ENCODE measurements around the gene COBLL1.
A peak's percentile ranks its signal among the peaks of the same experiment; 100 is the strongest.

The COBLL1 gene

DNA sequence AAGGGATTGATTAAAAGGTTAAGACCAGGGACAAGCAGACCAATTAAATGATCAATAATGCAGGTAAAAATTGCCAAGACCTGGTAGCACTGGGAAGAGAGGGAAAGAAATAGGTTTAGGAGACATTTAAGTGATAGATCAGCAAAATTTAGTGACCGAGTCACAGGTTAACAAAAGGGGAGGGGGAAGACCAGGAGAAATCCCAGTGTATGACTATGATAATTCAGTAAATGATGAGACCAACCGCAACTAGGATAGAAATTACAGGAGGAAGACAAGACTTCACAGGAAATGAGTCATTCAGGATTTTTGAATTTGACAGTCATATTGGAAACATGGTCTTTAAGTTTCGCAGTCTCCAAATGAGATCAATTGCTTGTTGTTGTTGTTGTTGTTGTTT, 62.9 kb downstream of the COBLL1 start:
- no peak overlapping the region for H3K4me3 ChIP-seq (ENCODE audit: low read length)
- peak; percentile 13 for DNase-seq (ENCODE audit: low read depth)
- TF ChIP-seq, protein P1, sequence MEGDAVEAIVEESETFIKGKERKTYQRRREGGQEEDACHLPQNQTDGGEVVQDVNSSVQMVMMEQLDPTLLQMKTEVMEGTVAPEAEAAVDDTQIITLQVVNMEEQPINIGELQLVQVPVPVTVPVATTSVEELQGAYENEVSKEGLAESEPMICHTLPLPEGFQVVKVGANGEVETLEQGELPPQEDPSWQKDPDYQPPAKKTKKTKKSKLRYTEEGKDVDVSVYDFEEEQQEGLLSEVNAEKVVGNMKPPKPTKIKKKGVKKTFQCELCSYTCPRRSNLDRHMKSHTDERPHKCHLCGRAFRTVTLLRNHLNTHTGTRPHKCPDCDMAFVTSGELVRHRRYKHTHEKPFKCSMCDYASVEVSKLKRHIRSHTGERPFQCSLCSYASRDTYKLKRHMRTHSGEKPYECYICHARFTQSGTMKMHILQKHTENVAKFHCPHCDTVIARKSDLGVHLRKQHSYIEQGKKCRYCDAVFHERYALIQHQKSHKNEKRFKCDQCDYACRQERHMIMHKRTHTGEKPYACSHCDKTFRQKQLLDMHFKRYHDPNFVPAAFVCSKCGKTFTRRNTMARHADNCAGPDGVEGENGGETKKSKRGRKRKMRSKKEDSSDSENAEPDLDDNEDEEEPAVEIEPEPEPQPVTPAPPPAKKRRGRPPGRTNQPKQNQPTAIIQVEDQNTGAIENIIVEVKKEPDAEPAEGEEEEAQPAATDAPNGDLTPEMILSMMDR (conservative IDR thresholded peaks at IDR 0.05; ENCODE audit: low read length): no peak

GRCh38 chr2:164777847-164778461, 63.7 kb downstream of the COBLL1 start:
- TF ChIP-seq, protein P1 (conservative IDR thresholded peaks at IDR 0.05; ENCODE audit: low read length): no peak
- no peak overlapping the region for H3K4me3 ChIP-seq (ENCODE audit: low read length)
- no peak for DNase-seq (ENCODE audit: low read depth)

DNA sequence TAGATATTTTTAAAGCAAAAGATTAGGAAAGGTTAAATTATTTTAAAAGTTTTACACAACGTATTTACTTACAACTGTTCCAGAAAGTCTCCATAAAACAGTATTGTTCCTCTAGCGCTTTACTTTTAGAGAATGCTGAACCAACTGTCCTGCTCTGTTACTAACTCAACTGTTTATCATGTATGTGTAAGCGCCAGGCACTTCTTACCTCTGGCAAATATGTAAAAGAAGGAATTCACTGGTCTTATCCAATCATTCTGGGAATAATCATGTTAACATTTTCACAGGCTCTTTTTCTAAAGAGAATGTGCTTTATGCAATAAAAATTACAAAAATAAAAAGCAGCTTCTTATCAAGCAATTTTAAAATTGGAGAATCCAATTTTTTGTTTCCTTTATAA, 68.0 kb downstream of the COBLL1 start:
- no peak overlapping the region for H3K4me3 ChIP-seq (ENCODE audit: low read length)
- no peak for DNase-seq (ENCODE audit: low read depth)
- TF ChIP-seq, protein P1 (conservative IDR thresholded peaks at IDR 0.05; ENCODE audit: low read length): no peak

- H3K4me3 ChIP-seq (ENCODE audit: low read length): no peak overlapping the region
- no peak for DNase-seq (ENCODE audit: low read depth)
- TF ChIP-seq, protein P1 (conservative IDR thresholded peaks at IDR 0.05; ENCODE audit: low read length): no peak
Observed at GRCh38 chr2:164773091-164773490, 68.5 kb downstream of the COBLL1 start.

DNA sequence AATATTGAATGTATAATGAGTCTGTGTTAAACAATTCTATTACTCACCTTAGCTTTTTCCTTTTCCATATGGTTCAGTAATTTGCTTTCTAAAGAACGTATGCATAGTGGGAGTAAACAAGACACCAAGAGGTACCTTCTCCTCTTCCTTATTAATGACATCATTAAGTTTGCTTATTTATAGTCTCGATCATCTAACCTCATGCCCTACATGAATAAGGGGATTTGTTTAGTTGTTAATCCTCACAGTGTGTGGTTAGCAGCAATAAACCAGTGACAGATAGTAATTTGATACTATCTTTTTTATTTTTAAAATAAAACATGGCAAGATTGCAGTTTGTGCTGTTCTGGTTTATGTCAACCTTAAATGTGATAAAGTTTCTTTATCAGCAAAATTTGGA, 69.7 kb downstream of the COBLL1 start:
- no peak overlapping the region for H3K4me3 ChIP-seq (ENCODE audit: low read length)
- TF ChIP-seq, protein P1 (conservative IDR thresholded peaks at IDR 0.05; ENCODE audit: low read length): no peak
- no peak for DNase-seq (ENCODE audit: low read depth)

GRCh38 chr2:164770421-164770916, 71.2 kb downstream of the COBLL1 start:
- DNase-seq (ENCODE audit: low read depth): no peak
- no peak overlapping the region for H3K4me3 ChIP-seq (ENCODE audit: low read length)
- TF ChIP-seq, protein P1 (conservative IDR thresholded peaks at IDR 0.05; ENCODE audit: low read length): no peak

DNA sequence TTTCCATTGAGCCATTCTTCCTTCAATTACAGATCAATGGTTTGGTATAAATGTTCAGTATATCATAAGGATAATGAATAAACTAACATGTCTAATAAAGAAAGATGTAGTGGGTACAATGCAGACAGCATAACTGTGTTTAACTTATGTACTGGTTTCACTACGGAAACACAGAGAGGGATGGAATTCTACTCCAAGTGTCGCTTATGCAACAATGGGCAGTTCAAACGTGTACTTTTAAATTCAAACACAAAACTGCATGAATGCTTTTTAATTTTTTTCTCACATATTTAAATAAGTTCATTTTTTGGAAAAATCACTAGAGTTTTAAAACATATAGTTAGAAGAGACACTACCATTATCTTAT, 74.7 kb downstream of the COBLL1 start:
- TF ChIP-seq, protein P1 (conservative IDR thresholded peaks at IDR 0.05; ENCODE audit: low read length): no peak
- H3K4me3 ChIP-seq (ENCODE audit: low read length): no peak overlapping the region
- DNase-seq (ENCODE audit: low read depth): no peak

Data from AG10803 (cell line).